BLaER1 (cell line): ENCODE data around the gene PLXNA4.

Source experiments
- H3K27ac ChIP-seq: shearing (Covaris generic); formaldehyde crosslinking; 2 replicates; pipeline ENCODE4 v1.8.1; 2022
- H3K27me3 ChIP-seq: shearing (Covaris generic); formaldehyde crosslinking; 2 replicates; pipeline ENCODE4 v1.8.1; 2022
- H3K36me3 ChIP-seq: shearing (Covaris generic); formaldehyde crosslinking; 2 replicates; pipeline ENCODE4 v1.8.1; 2022
- H3K4me1 ChIP-seq: shearing (Covaris generic); formaldehyde crosslinking; 2 replicates; pipeline ENCODE4 v1.8.1; 2022
- H3K4me2 ChIP-seq: shearing (Covaris generic); formaldehyde crosslinking; 2 replicates; pipeline ENCODE4 v1.8.1; 2022
- H3K4me3 ChIP-seq: shearing (Covaris generic); formaldehyde crosslinking; 2 replicates; pipeline ENCODE4 v1.8.1; 2022
- H3K9ac ChIP-seq: shearing (Covaris generic); formaldehyde crosslinking; 2 replicates; pipeline ENCODE4 v1.8.1; 2022
- H3K9me3 ChIP-seq: shearing (Covaris generic); formaldehyde crosslinking; 2 replicates; pipeline ENCODE4 v1.8.1; 2022
- H4K20me1 ChIP-seq: shearing (Covaris generic); formaldehyde crosslinking; 2 replicates; pipeline ENCODE4 v1.8.1; 2022
- Cebpa-rat ChIP-seq: shearing (Covaris generic); IDR thresholded peaks from 2 replicates; pipeline ENCODE4 v1.8.1; 2022

PLXNA4 gene

DNA sequence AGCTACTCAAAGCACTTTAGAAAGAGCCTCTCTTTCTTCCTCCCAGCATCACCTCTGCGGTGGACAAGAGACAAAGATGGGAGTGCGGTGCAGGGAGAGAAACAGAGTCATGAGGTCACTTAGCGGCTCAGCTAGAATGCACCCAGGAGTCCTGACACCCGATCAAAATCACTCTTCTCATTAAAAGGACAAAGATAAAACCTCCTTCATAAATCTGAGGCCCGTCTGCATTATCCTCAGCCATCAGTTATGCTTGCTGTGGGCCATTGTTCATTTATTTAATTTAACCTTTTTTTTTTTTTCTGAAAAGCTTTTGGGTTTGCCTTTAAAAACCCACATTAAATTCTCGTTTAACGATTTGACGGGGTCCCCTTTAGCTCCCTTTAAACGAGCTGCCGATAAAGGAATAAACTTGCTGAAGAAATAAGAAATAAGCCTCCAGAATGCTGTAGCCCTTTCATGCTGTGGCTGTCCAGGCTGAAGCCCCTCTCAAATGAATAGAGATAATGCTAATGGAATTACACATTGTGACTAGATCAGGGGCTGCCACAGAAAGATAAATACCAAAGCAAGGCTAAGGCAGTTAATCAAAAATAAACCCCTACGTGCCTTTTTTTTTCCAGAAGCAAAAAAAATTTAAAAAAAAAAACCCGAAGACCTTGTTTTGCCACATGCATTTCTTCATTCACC lies 16.1 kb upstream of the PLXNA4 start:
- Histone ChIP-seq H3K27ac (no peak overlapping the region), H3K4me3 (no peak overlapping the region), H3K9ac (no peak overlapping the region), H3K4me1 (no peaks in the 10 kb centered on the region), H4K20me1 (no peaks in the 10 kb centered on the region), H3K9me3 (no peaks in the 10 kb centered on the region), H3K36me3 (no peaks in the 10 kb centered on the region), H3K27me3 (no peaks in the 10 kb centered on the region), H3K4me2 (no peak overlapping the region)
- no peak for TF ChIP-seq Cebpa-rat

DNA sequence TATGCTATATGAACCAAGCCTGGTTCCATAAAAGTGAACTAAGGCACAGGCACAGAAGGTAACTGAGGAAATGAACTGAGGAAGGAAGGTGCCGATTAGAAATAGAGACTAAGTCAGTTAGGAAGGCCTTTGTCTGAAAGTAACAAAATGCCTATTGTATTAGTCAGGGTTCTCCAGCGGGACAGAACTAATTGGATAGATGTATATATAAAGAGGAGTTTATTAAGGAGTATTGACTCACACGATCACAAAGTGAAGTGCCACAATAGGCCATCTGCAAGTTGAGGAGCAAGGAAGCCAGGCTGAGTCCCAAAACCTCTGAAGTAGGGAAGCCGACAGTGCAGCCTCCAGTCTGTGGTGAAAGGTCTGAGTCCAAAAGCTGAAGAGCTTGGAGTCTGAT lies 13.9 kb upstream of the PLXNA4 start:
- Histone ChIP-seq H3K9ac (no peak overlapping the region), H3K4me1 (no peaks in the 10 kb centered on the region), H3K4me2 (no peak overlapping the region), H3K27ac (no peak overlapping the region), H3K9me3 (no peaks in the 10 kb centered on the region), H3K36me3 (no peaks in the 10 kb centered on the region), H4K20me1 (no peaks in the 10 kb centered on the region), H3K4me3 (no peak overlapping the region), H3K27me3 (no peaks in the 10 kb centered on the region)
- no peak for TF ChIP-seq Cebpa-rat

DNA sequence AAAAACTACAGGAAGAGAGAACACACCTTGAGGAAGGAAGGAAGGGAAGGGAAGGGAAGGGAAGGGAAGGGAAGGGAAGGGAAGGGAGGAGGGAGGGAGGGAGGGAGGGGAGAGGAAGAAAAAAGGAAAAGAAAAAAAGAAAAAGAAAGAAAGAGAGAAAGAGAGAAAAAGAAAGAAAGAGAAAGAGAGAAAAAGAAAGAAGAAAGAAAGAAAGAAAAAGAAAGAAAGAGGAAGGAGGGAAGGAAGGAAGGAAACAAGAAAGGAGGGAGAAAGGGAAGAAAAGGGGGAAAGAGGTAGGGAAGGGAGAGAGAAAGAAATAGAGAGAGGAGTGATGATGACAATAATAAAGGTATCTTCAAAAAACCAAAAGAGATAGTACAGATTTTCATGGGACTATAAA lies 12.3 kb upstream of the PLXNA4 start:
- Histone ChIP-seq H3K9me3 (no peaks in the 10 kb centered on the region), H3K4me3 (no peak overlapping the region), H3K27me3 (no peaks in the 10 kb centered on the region), H4K20me1 (no peaks in the 10 kb centered on the region), H3K27ac (no peak overlapping the region), H3K36me3 (no peaks in the 10 kb centered on the region), H3K4me1 (no peaks in the 10 kb centered on the region), H3K9ac (no peak overlapping the region), H3K4me2 (no peak overlapping the region)
- no peak for TF ChIP-seq Cebpa-rat

DNA sequence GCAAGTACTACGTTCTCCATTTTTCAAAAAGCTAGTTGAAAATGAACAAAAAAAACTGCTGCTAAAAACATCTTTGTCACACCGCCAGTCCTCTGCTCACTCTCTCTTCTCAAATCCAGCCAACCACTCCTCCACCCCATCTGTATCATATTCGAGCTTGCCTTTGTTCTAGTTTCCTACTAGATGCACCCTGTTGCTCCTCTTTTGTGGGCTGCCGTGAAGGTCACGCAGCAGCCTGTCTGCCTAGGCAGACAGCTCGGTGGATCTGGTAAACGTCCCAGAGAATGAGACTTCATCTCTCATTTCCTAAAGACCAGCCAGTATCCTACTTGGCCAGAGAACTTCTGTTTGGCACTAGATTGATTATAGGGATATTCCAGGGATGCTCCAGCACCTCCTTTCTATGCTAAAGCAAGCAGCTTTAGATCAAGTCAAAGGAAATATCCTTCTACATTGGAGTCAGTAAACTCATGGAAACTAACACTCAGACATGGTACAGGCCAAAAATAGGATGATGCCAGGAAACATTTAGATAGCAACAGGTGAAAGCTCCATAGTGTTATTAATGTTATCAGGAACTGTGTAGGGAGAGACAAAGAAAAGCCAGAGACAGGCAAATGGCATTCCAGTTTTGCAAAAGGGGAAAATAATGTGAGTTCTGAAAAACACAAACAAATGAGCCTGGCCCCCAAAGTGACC lies 8.7 kb upstream of the PLXNA4 start:
- no peaks in the 10 kb centered on the region for H3K4me1 ChIP-seq
- no peak overlapping the region for H3K4me2 ChIP-seq
- no peak overlapping the region for H3K9ac ChIP-seq
- no peaks in the 10 kb centered on the region for H4K20me1 ChIP-seq
- no peaks in the 10 kb centered on the region for H3K36me3 ChIP-seq
- H3K4me3 ChIP-seq = no peak overlapping the region
- no peaks in the 10 kb centered on the region; the same call in 1 of the 2 replicates for H3K27me3 ChIP-seq
- no peak for TF ChIP-seq Cebpa-rat
- H3K9me3 ChIP-seq = no peaks in the 10 kb centered on the region
- H3K27ac ChIP-seq = no peak overlapping the region

DNA sequence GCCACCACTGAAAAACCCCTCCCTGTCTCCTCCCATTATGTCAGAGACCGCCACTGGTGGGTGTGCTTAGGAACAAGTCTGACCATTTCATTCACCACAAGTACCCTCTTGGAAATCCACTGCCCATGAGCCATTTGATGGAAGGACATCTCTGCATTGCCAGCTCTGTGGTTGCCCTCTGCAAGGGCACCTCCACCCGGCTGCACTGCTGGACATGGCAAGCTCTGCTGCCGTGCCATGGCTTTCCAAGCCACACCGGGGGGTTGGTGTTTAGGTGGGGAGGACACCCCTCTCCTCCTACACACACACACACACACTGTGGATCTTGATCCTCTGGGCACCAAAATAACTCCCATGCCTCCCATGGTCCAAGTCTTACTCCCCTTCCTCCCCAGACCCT lies 5.2 kb upstream of the PLXNA4 start:
- H3K36me3 ChIP-seq = no peaks in the 10 kb centered on the region
- no peaks in the 10 kb centered on the region for H3K9me3 ChIP-seq
- H3K27me3 ChIP-seq = peaks cover 32% of the 10 kb centered on the region
- H4K20me1 ChIP-seq = peaks cover 16% of the 10 kb centered on the region
- H3K4me3 ChIP-seq = no peak overlapping the region
- H3K27ac ChIP-seq = no peak overlapping the region
- H3K9ac ChIP-seq = no peak overlapping the region
- no peak overlapping the region for H3K4me2 ChIP-seq
- peaks cover 4% of the 10 kb centered on the region for H3K4me1 ChIP-seq
- no peak for TF ChIP-seq Cebpa-rat

DNA sequence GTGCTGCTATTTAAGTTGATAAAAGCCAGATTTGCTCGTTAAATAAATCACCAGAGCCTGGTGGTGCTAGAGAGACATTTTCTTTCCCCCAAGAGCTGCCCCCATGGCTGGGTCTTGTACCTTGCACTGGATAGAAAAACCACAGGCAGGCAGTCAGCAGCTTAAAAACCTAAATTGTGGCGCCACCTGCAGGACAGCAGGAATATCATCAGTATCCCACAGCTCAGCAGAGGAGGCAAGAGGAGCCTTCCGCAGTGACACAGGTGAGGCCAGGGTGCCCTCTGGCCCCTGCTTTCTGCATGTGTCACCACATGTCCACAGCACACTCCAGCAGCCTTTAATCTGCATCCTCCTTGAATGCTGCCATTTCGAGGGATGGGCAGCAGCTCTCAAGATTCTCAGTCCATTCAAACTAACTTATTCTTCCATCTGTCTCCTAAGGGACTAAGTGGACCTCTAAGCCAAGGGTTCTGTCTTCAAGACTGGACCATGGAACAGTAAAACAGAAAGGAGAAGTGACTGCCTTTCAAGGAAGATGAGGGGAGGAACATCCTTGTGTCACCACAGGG lies 4.5 kb upstream of the PLXNA4 start:
- peaks cover 22% of the 10 kb centered on the region for H4K20me1 ChIP-seq
- TF ChIP-seq Cebpa-rat = no peak
- peaks cover 10% of the 10 kb centered on the region for H3K4me1 ChIP-seq
- H3K9me3 ChIP-seq = no peaks in the 10 kb centered on the region
- no peak overlapping the region for H3K4me2 ChIP-seq
- H3K9ac ChIP-seq = no peak overlapping the region
- H3K4me3 ChIP-seq = no peak overlapping the region
- peaks cover 39% of the 10 kb centered on the region for H3K27me3 ChIP-seq
- no peak overlapping the region for H3K27ac ChIP-seq
- H3K36me3 ChIP-seq = no peaks in the 10 kb centered on the region

DNA sequence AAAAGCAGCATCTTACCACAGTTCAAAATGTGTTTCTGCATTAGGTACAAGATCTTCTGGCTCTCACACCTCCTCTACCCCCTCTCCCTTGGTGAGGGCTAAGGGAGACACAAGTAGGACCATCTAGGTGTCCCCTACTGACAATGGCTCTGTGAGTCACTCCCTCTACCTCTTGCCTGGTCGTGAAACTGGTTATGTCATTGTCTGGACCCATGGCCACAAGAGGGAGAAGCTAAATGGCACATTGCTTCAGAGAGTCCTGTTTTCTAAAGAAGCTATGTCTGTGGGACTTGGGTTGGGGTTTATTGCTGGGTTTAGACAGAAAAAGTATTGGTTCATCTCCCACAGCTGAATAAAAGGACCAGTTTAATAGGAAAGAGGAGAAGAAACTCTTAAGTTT lies 4.0 kb upstream of the PLXNA4 start:
- H3K27me3 ChIP-seq = peaks cover 44% of the 10 kb centered on the region
- no peak overlapping the region for H3K4me2 ChIP-seq
- H4K20me1 ChIP-seq = peaks cover 27% of the 10 kb centered on the region
- peaks cover 15% of the 10 kb centered on the region for H3K4me1 ChIP-seq
- no peaks in the 10 kb centered on the region for H3K9me3 ChIP-seq
- TF ChIP-seq Cebpa-rat = no peak
- H3K9ac ChIP-seq = no peak overlapping the region
- H3K36me3 ChIP-seq = no peaks in the 10 kb centered on the region
- no peak overlapping the region for H3K27ac ChIP-seq
- no peak overlapping the region for H3K4me3 ChIP-seq

DNA sequence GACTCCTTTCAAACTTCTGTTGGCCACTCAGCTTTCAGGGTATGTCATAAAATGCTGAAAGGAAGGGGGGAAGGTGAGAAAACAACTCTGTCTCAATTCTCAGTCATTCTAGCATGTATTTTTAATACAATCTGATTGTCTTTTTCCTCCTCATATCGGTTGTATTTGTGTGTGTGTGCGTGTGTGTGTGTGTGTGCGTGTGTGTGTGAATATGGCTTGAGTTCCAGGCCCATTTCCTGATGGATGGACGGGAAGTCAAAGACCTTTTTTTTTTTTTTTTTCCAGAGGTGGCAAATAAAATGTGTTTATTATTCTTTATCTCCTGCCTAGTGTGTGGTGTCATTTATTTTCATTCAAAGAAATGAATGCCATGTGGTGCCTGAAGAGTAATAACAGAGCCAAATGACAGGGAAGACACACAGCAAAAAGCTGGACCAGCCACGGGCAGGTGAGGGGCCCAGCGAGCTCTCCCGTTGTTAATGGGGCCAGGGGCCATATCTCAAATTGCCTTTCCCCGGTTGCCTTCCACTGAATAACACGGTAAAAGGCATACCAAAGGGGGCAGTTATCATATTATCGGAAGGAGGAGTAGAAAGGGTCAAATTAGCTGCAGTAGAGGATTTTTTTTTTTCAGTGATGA lies 3.1 kb upstream of the PLXNA4 start:
- peaks cover 36% of the 10 kb centered on the region for H4K20me1 ChIP-seq
- H3K9ac ChIP-seq = no peak overlapping the region
- H3K4me1 ChIP-seq = peaks cover 15% of the 10 kb centered on the region
- TF ChIP-seq Cebpa-rat = no peak
- peaks cover 53% of the 10 kb centered on the region for H3K27me3 ChIP-seq
- no peaks in the 10 kb centered on the region for H3K36me3 ChIP-seq
- no peaks in the 10 kb centered on the region for H3K9me3 ChIP-seq
- H3K27ac ChIP-seq = no peak overlapping the region
- no peak overlapping the region for H3K4me3 ChIP-seq
- no peak overlapping the region for H3K4me2 ChIP-seq

DNA sequence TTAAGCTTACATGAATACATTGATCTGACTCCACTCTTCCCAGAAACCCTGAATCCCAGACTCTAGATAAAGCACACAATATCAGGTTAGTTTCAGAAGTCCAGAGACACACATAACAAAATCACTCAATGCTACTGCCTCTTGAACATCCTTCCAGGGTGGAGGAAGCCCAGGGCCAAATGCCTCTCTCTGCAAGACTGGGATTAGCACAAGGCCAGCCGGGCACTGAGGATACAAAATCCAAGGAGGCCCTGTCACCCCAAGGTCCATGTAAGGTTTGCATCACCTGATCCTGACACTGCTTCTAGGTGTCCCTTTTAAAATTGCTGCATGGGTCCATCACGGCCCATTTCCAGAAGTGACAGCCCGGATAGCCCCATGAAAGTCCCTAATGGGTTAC lies 2.6 kb upstream of the PLXNA4 start:
- no peak overlapping the region for H3K9ac ChIP-seq
- TF ChIP-seq Cebpa-rat = no peak
- H4K20me1 ChIP-seq = peaks cover 42% of the 10 kb centered on the region
- H3K4me1 ChIP-seq = peaks cover 15% of the 10 kb centered on the region
- no peak overlapping the region for H3K4me2 ChIP-seq
- H3K36me3 ChIP-seq = no peaks in the 10 kb centered on the region
- peaks cover 58% of the 10 kb centered on the region for H3K27me3 ChIP-seq
- H3K27ac ChIP-seq = no peak overlapping the region
- H3K4me3 ChIP-seq = no peak overlapping the region
- no peaks in the 10 kb centered on the region for H3K9me3 ChIP-seq

DNA sequence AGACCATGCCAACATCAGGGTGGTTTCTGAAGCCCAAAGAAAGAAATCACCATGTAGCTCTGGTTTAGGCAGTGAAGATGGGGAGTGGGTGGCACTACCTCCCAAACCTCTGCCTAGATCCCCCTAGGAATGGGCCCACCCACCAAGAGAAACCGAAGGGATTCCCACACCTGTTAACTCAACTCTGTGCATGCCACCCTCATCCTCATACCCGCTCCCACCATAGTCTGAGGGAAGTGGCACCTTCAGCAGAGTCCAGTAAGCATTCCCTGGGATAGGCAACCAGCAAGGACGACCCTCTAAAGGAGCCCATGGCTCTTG lies 1.7 kb upstream of the PLXNA4 start:
- Histone ChIP-seq H3K9me3 (no peaks in the 10 kb centered on the region), H3K27me3 (peaks cover 67% of the 10 kb centered on the region), H3K4me3 (no peak overlapping the region), H3K36me3 (no peaks in the 10 kb centered on the region), H3K4me2 (no peak overlapping the region; the same call in 1 of the 2 replicates), H4K20me1 (peaks cover 50% of the 10 kb centered on the region), H3K4me1 (peaks cover 15% of the 10 kb centered on the region), H3K9ac (no peak overlapping the region), H3K27ac (no peak overlapping the region)
- TF ChIP-seq Cebpa-rat = no peak
